Measurements from ENCODE around the gene TRANK1.
"Not testable (repeated sequence)": the region's sequence is repeated elsewhere in the genome, so short reads cannot be mapped to it uniquely, and the experiment has no call there.

Gene TRANK1

DNA sequence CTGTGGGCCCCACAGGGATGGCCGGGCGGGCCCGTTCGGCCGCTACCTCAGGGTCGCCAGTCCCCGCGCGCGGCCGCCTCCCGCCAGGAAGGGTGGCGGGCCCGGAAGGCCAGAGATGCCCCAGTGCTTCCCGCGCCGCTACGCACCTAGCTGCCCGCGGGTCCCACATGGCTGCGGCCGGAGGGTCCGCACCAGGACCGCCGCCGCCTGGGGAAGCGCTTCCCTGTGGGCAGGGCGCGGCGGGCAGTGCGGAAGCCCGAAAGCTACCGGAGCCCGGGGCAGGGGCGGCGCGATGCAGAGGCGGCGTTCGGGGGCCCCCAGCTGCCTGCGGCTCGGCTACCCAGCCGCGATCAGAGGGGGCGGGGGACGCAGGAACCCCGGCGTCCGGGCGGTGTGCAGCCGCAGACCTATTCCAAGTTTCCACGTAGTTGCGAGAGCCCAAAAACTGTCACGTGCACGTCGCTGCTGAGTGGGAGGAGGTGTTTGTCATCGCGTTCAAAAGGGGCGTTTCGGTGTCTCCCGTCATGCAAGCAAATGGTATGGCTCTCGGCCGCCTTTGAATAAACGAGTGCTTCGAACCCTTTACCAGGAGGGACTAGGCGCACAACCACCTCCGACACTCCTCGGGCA is at the start of gene TRANK1:
TSS of gene TRANK1 (minus strand) at position 414 of the 630 bp plus-strand sequence. CDS start at position 169, 245 bp downstream.
- no peak for DNase-seq

GRCh38 chr3:36993326-36994283 is 48.8 kb upstream of the TRANK1 start, which contains the start of gene MLH1:
TSS of gene MLH1 (plus strand) at chr3:36993518. CDS start at chr3:36993548, 30 bp downstream.
- peak; percentile 100 for DNase-seq

DNA sequence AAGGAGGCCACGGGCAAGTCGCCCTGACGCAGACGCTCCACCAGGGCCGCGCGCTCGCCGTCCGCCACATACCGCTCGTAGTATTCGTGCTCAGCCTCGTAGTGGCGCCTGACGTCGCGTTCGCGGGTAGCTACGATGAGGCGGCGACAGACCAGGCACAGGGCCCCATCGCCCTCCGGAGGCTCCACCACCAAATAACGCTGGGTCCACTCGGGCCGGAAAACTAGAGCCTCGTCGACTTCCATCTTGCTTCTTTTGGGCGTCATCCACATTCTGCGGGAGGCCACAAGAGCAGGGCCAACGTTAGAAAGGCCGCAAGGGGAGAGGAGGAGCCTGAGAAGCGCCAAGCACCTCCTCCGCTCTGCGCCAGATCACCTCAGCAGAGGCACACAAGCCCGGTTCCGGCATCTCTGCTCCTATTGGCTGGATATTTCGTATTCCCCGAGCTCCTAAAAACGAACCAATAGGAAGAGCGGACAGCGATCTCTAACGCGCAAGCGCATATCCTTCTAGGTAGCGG is 48.0 kb upstream of the TRANK1 start, which contains the start of gene EPM2AIP1:
TSS of gene EPM2AIP1 (minus strand) at position 326 of the 520 bp plus-strand sequence. CDS start at position 272, 54 bp downstream.
- DNase-seq, result no peak

DNA sequence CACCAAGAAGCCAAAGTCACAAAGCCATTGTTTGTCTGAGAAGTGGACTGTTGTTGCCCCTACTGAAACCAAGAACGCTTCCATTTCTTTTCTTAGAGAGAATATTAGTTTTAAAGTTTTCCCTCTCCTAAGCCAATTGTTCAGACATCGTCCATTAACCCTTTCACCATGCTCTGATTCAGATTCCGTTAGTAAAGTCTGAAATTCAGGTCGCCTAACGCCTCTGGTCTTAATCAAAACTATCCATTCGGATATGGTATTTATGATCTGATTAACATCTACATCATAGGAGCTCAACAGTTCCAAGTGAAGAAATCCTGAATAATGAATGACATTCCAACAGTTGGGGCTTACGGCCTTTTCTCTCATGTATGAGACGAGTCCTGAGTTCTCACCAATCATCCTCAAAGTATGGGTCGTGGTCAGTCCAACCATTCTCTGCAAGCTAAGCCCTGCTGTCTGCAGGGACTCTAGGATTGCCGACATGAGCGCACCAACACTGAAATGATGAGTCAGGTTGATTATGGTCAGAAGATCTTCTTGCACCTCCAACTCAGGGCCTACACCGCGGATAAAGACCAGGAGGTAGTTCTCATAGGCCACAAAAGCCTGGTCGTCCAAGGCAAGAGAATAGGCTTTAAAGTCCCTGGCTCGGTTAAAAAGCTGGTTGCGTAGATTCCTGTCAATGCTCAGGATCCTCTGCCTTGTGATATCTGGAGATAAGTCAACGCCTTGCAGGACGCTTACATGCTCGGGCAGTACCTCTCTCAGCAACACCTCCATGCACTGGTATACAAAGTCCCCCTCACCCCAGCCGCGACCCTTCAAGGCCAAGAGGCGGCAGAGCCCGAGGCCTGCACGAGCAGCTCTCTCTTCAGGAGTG is 47.3 kb upstream of the TRANK1 start:
- DNase-seq, result peak; percentile 25

- DNase-seq, result no peak
These were observed 46.3 kb upstream of the TRANK1 start for GRCh38 chr3:36991147-36991546.

- no peak for DNase-seq
These were observed 44.7 kb upstream of the TRANK1 start for GRCh38 chr3:36989568-36989967.

DNA sequence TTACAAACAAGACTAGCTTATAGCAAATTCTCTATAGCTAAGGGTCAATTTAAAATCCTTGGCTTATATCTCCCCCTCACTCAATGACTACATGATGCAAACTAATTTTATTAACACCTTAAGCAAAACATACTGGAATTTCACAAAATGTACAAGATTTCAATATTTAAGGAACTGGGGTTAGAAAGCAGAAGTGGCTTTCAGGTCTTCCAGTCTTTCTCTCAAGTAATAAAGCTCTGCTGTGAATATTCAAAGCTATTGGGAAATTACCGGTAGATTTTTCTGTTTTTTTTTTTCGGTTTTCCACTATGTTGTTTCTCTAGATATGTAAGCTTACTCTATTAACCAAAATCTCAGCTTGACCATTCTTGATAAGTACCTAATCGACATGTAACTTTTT is 44.2 kb upstream of the TRANK1 start:
- DNase-seq, result no peak

GRCh38 chr3:36988356-36988755 is 43.5 kb upstream of the TRANK1 start:
- DNase-seq, result no peak

- no peak for DNase-seq
These were observed 36.2 kb upstream of the TRANK1 start for GRCh38 chr3:36981006-36981405.

DNA sequence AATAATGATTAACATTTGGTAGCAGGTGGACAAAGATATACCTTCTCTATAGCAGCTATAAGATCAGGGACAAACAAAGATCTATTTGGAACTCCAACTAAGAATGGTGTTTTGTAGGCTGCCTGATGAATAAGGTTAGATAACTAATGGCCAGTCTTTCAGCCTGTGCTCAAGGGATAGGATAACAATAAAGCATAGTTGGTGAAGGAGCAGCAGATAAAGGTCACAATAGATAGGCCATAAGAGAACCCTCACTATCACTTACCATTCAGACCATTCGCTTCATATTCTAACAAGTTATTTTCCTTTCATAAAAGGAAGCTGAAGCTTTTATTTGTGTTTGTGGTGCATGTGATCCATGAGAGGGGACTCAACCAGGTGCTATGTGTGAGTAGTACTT is 28.3 kb upstream of the TRANK1 start:
- DNase-seq, result no peak

DNA sequence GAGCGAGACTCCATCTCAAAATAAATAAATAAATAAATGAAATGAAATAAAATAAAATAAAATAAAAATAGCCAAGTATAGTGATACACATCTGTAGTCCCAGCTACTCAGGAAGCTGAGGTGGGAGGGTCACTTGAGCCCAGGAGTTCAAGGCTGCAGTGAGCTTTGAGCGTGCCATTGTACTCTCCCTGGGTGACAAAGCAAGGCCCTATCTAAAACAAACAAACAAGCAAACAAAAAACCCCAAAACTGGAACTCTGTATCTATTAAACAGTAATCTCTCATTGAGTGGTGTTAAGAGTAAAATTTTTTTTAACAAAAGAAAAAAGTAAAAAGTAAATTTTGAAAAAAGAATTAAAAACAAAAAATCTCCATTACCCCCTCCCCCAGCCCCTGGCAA is 27.3 kb upstream of the TRANK1 start:
- DNase-seq, result no peak

GRCh38 chr3:36969540-36970432 is 24.9 kb upstream of the TRANK1 start:
- DNase-seq, result peak; percentile 95

- DNase-seq, result no peak
These were observed 24.2 kb upstream of the TRANK1 start for GRCh38 chr3:36969085-36969484.

GRCh38 chr3:36965440-36965839 is 20.6 kb upstream of the TRANK1 start:
- DNase-seq, result no peak

- DNase-seq, result no peak
These were observed 20.0 kb upstream of the TRANK1 start for GRCh38 chr3:36964817-36965216.

DNA sequence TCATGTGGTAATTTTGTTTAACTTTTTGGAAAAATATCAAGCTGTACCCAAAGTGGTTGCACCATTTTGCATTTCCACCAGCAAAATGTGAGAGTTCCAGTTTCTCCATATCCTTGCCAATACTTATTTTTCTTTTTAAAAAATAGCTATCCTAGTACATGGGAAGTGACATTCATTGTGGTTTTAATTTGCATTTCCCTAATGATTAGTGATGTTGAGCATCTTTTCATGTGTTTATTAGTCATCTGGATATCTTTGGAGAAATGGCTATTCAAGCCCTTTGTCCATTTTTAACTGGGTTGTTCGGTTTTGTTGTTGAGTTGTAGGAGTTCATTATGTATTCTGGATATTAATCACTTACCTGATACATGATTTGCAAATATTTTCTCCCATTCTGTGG is 19.5 kb upstream of the TRANK1 start:
- DNase-seq, result no peak

DNA sequence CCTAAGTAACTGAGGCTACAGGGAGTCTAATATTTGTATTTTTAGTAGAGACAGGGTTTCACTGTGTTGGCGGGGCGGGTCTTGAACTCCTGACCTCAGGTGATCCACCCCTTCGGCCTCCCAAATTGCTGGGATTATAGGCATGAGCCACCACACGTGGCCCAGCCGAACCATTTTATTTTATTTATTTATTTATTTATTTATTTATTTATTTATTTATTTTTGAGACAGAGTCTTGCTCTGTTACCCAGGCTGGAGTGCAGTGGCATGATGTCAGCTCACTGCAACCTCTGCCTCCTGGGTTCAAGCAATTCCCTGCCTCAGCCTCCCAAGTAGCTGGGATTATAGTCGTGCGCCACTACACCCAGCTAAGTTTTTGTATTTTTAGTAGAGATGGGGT is 18.2 kb upstream of the TRANK1 start:
- not testable (repeated sequence) for DNase-seq

GRCh38 chr3:36960502-36960901 is 15.6 kb upstream of the TRANK1 start:
- no peak for DNase-seq

DNA sequence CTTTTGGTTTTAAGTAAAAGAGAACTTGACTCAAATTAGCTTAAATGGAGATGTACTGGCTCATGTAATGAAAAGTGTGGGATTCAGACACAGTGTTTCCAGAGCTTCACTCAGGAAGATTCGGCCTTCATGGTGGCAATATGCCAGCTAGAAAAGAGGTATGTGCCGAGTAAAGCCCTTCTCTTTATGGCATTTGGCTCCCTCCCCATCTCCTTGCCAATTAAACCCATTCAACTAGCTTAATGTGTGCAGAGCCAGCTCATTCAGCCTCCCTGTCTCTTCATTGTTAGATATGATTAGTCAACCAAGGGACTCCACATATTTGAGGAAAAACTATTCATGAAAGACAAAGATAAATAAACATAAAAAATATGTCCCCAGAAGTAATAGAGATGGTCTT is 15.0 kb upstream of the TRANK1 start:
- no peak for DNase-seq

DNA sequence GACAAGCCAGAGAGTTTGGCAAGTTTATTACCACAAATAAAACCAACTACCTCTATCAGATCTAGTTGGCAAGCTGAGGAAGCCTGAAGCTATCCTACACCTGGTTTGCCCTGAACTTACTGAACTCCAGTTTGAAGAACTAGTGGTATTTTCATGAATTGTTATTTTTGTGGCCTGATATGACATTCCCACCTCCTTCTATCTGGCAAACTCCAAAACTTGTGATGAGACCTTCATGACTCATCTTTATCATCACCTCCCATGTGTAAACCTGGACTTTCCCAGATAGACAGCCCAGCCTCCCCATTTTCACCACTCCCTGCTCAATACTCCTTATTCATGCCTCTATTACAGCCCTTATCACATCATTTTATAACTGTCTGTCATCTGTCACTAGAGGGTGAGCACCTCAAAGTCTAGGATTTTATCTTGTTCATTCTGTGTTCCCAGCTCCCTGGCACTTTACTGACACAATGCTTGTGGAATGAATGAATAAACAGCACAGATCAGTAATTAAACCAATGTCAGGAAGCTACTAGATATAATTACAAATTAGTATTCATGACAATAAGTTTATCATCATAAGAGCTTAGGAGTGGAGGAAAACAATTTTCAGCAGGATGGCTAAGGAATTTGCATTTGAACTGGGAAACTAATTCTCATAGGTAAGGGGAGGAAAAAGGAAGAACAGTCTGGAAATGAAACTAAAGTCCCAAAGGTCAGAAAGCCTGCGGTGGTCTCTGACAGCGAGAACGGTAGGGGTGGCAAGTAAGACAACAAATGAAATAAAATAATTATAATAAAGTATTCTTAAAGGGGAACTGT is 13.2 kb upstream of the TRANK1 start:
- peak; percentile 88 for DNase-seq

- no peak for DNase-seq
These were observed 12.2 kb upstream of the TRANK1 start for GRCh38 chr3:36957063-36957462.

Data from NCI-H226 (cell line).